Astrocyte (in vitro differentiated cells and primary cell): ENCODE measurements around the gene AGPAT1. TPM values are rescaled to one million over a fixed set of nuclear protein-coding genes. Genes with fewer than 3 reads are reported as not detected.

Experiments
- DNase-seq: peaks from one replicate; pipeline ENCODE4 v3.0.0-alpha.2; 2010; ENCODE audit warnings: low read depth
- FAIRE-seq: peaks from 2 replicates; lab custom pipeline; 2011; peaks lifted over from hg19 to GRCh38; lab: Jason Lieb, UNC
- H2AFZ ChIP-seq: 2 replicates; pipeline ENCODE4 v1.6.0; 2012; ENCODE audit warnings: low read depth, low read length, inconsistent platforms
- H3K27ac ChIP-seq: 2 replicates; pipeline ENCODE4 v1.5.1; 2011; ENCODE audit warnings: low read depth, low read length, inconsistent platforms
- H3K27me3 ChIP-seq: 2 replicates; pipeline ENCODE4 v1.6.0; 2011; ENCODE audit warnings: low read length, inconsistent platforms; ENCODE audit not compliant: insufficient read depth
- H3K36me3 ChIP-seq: 2 replicates; pipeline ENCODE4 v1.5.1; 2011; ENCODE audit warnings: low read length, inconsistent platforms; ENCODE audit not compliant: insufficient read depth
- H3K4me1 ChIP-seq: 2 replicates; pipeline ENCODE4 v1.5.1; 2011; ENCODE audit warnings: low read length, inconsistent platforms; ENCODE audit not compliant: insufficient read depth
- H3K4me2 ChIP-seq: 2 replicates; pipeline ENCODE4 v1.6.0; 2012; ENCODE audit warnings: low read length, inconsistent platforms
- H3K4me3 ChIP-seq: 2 replicates; pipeline ENCODE4 v1.5.1; 2011; ENCODE audit warnings: low read depth, mild to moderate bottlenecking, low read length, inconsistent platforms; ENCODE audit not compliant: insufficient read depth
- H3K79me2 ChIP-seq: 2 replicates; pipeline ENCODE4 v1.6.0; 2012; ENCODE audit warnings: mild to moderate bottlenecking, low read length, inconsistent platforms; ENCODE audit not compliant: insufficient read depth
- H3K9ac ChIP-seq: 2 replicates; pipeline ENCODE4 v1.6.0; 2012; ENCODE audit warnings: mild to moderate bottlenecking, low read length, inconsistent platforms
- H3K9me3 ChIP-seq: 2 replicates; pipeline ENCODE4 v1.5.1; 2012; ENCODE audit warnings: low read depth, mild to moderate bottlenecking, low read length, inconsistent platforms; ENCODE audit not compliant: insufficient read depth
- H4K20me1 ChIP-seq: 2 replicates; pipeline ENCODE4 v1.6.0; 2012; ENCODE audit warnings: low read length, inconsistent platforms; ENCODE audit not compliant: insufficient read depth
- H3K27ac Mint-ChIP-seq: one replicate; pipeline ENCODE4 v1.8.0; 2021; ENCODE audit warnings: mild to moderate bottlenecking, mixed read lengths; ENCODE audit not compliant: unreplicated experiment
- H3K27me3 Mint-ChIP-seq: one replicate; pipeline ENCODE4 v1.8.0; 2021; ENCODE audit warnings: low read depth, mixed read lengths; ENCODE audit not compliant: unreplicated experiment
- H3K36me3 Mint-ChIP-seq: one replicate; pipeline ENCODE4 v1.8.0; 2021; ENCODE audit warnings: low read depth, mixed read lengths; ENCODE audit not compliant: unreplicated experiment
- H3K4me1 Mint-ChIP-seq: one replicate; pipeline ENCODE4 v1.8.0; 2021; ENCODE audit warnings: low read depth, mixed read lengths; ENCODE audit not compliant: unreplicated experiment
- H3K4me3 Mint-ChIP-seq: one replicate; pipeline ENCODE4 v1.8.0; 2021; ENCODE audit warnings: mild to moderate bottlenecking, moderate library complexity, mixed read lengths; ENCODE audit not compliant: unreplicated experiment
- H3K9me3 Mint-ChIP-seq: one replicate; pipeline ENCODE4 v1.8.0; 2021; ENCODE audit warnings: mild to moderate bottlenecking, mixed read lengths; ENCODE audit not compliant: unreplicated experiment
- CTCF ChIP-seq: IDR thresholded peaks from 2 replicates; pipeline ENCODE4 v1.5.1; 2011; ENCODE audit warnings: low read depth, mild to moderate bottlenecking, inconsistent platforms, low read length, moderate library complexity; ENCODE audit not compliant: insufficient read depth
- EZH2 ChIP-seq: IDR thresholded peaks from 2 replicates; pipeline ENCODE4 v1.6.1; 2012; ENCODE audit warnings: mild to moderate bottlenecking, low read length, inconsistent platforms; ENCODE audit not compliant: insufficient read depth
- total RNA-seq: library from RNA; stranded (reverse); gene quantifications from 2 replicates; pipeline ENCODE4 v1.2.1, GENCODE V29; 2021

AGPAT1 gene
- total RNA-seq, 1 donor from 2014 or later: 94.8 TPM

DNA sequence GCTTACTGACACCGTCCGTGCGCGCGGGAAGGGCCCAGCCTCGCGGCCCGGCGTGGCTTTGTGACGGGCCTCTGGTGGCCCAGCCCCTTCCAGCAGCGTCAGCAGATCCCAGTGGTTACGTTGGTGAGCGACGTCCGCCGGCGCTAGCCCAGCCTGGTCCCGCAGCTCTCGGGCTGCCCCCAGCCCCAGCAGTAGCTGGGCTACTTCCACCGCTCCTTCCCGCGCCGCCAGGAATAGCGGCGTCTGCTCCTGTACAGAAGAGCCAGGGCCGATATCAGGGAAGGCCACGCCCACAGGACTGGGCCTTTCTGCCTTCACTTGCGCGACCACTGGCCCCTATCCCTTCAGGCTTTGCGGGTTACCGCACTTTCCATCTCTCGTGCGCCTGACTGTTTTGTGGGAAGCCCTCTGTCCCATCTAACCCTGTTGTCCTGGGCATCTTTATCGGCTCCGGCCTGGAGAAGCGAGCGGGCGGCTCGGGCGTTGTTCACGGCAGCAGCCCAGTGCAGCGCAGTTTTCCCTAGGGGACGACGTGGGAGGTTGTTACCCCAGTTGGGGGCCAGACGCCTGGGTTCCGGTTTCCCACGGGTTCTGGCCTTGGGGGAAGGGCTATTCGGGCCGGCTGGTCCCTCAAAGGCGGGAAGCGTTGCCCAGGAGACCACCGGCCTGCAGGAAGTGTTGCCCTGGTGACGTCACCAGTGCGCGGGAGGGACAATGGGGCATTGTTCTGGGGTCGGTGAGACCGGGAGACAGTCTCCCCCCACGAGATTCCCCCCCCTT lies 20.2 kb upstream of the AGPAT1 start:
- peak overlapping the region; percentile 81 for H3K4me3 ChIP-seq
- peak; percentile 85 for DNase-seq
- peak overlapping the region; percentile 79 for H2AFZ ChIP-seq
- H3K4me2 ChIP-seq: peak overlapping the region; percentile 94
- H4K20me1 ChIP-seq: no peaks in the 10 kb centered on the region
- peaks cover 21% of the 10 kb centered on the region for H3K4me1 ChIP-seq
- no peak for FAIRE-seq
- no peaks in the 10 kb centered on the region for H3K36me3 ChIP-seq
- Mint-ChIP-seq H3K36me3 (no peaks in the 10 kb centered on the region), H3K4me1 (peaks cover 21% of the 10 kb centered on the region), H3K4me3 (peak overlapping the region; percentile 93), H3K27ac (peak overlapping the region; percentile 100), H3K27me3 (peaks cover 4% of the 10 kb centered on the region), H3K9me3 (no peaks in the 10 kb centered on the region)
- no peaks in the 10 kb centered on the region for H3K27me3 ChIP-seq
- no peaks in the 10 kb centered on the region for H3K9me3 ChIP-seq
- peak overlapping the region; percentile 99 for H3K9ac ChIP-seq
- peaks cover 9% of the 10 kb centered on the region for H3K79me2 ChIP-seq
- TF ChIP-seq EZH2 (no peak), CTCF (no peak)
- peak overlapping the region; percentile 100 for H3K27ac ChIP-seq

GRCh38 chr6:32195652-32195901 lies 19.7 kb upstream of the AGPAT1 start:
- H3K27ac ChIP-seq: peak overlapping the region; percentile 100
- FAIRE-seq (no peak), DNase-seq (peak; percentile 97)
- peak overlapping the region; percentile 81 for H3K4me3 ChIP-seq
- Mint-ChIP-seq H3K9me3 (no peaks in the 10 kb centered on the region), H3K36me3 (no peaks in the 10 kb centered on the region), H3K4me3 (peak overlapping the region; percentile 85), H3K4me1 (peaks cover 21% of the 10 kb centered on the region), H3K27ac (no peak overlapping the region), H3K27me3 (peaks cover 3% of the 10 kb centered on the region)
- no peaks in the 10 kb centered on the region for H3K27me3 ChIP-seq
- no peak overlapping the region for H2AFZ ChIP-seq
- peaks cover 25% of the 10 kb centered on the region for H3K4me1 ChIP-seq
- peak overlapping the region; percentile 99 for H3K9ac ChIP-seq
- H3K9me3 ChIP-seq: no peaks in the 10 kb centered on the region
- H3K79me2 ChIP-seq: peaks cover 9% of the 10 kb centered on the region
- no peaks in the 10 kb centered on the region for H3K36me3 ChIP-seq
- H4K20me1 ChIP-seq: no peaks in the 10 kb centered on the region
- H3K4me2 ChIP-seq: peak overlapping the region; percentile 94
- TF ChIP-seq CTCF (no peak), EZH2 (no peak)
